Esophagus muscularis mucosa (tissue), 4 donors: ENCODE measurements around the gene HNRNPA0. TPM values are rescaled to one million over a fixed set of nuclear protein-coding genes. Genes with fewer than 3 reads are reported as not detected.

Experiments used
- DNase-seq: peaks from one replicate; pipeline ENCODE4 v3.0.0-alpha.2; 2017; ENCODE audit errors: extremely low spot score
- H3K27ac ChIP-seq, 4 donors: fragments of 200-600 bp; sonication (generic); replicated peaks in 1 of 4; 1 replicate in 3 of 4; 2 replicates in 1 of 4; pipeline ENCODE4 v1.5.1; 2016 to 2019; ENCODE audit warnings: mild to moderate bottlenecking in 1 of 4
- H3K27me3 ChIP-seq, 4 donors: fragments of 200-600 bp; sonication (generic); one replicate each; pipeline versions ENCODE4 v1.5.1 to v1.6.0; 2016 to 2019
- H3K36me3 ChIP-seq, 4 donors: fragments of 200-600 bp; sonication (generic); one replicate each; pipeline ENCODE4 v1.5.1; 2016 to 2019
- H3K4me1 ChIP-seq, 4 donors: fragments of 200-600 bp; sonication (generic); one replicate each; pipeline ENCODE4 v1.5.1; 2016 to 2019
- H3K4me3 ChIP-seq, 4 donors: fragments of 200-600 bp; sonication (generic); 1 replicate in 2 of 4; 2 replicates in 2 of 4; pipeline ENCODE4 v1.5.1; 2016 to 2019; ENCODE audit warnings: mild to moderate bottlenecking in 4 of 4, moderate library complexity in 1 of 4
- H3K9me3 ChIP-seq, 4 donors: fragments of 200-600 bp; sonication (generic); 1 replicate in 3 of 4; 2 replicates in 1 of 4; pipeline ENCODE4 v1.5.1; 2016 to 2019
- CTCF ChIP-seq, 3 experiments: fragments of 200-600 bp in 2 of 3; fragments of 450-650 bp in 1 of 3; sonication (generic) in 2 of 3; IDR thresholded peaks; one replicate each; pipeline ENCODE4 v1.5.1; 2017 to 2019; ENCODE audit warnings: antibody characterized with exemption in 3 of 3, mild to moderate bottlenecking in 2 of 3, moderate library complexity in 1 of 3
- EP300 ChIP-seq: sonication (generic); formaldehyde crosslinking; IDR thresholded peaks from one replicate; pipeline ENCODE4 v1.6.1; 2017; ENCODE audit warnings: antibody characterized with exemption
- POLR2A ChIP-seq: fragments of 450-650 bp; IDR thresholded peaks from one replicate; pipeline ENCODE4 v1.6.1; 2017; ENCODE audit warnings: antibody characterized with exemption, moderate library complexity, mild to moderate bottlenecking, low read depth
- POLR2AphosphoS5 ChIP-seq, 2 donors: sonication (generic); formaldehyde crosslinking; IDR thresholded peaks; one replicate each; pipeline ENCODE4 v1.6.1; 2017; ENCODE audit warnings: antibody characterized with exemption in 2 of 2
- WGBS: methylation state at CpG from one replicate; pipeline ENCODE4 v1.1.5; 2018; 5-methylcytosine and 5-hydroxymethylcytosine counted together
- intact Hi-C: fragments of 100-400 bp; cut with DNase I; formaldehyde crosslinking; loops from one replicate; pipeline ENCODE4 v1.15.1; 2023
- total RNA-seq, 4 donors: library from RNA; depleted of rRNA; stranded (reverse); fragments of >200 nt; gene quantifications; one replicate each; pipeline versions ENCODE4 v1.1.0 to v1.2.1, GENCODE V29; 2016

HNRNPA0 gene
- total RNA-seq, 4 donors from 2014 or later = 12.9 to 15.2 (median 14.7) TPM

- no peak overlapping the region for H3K4me3 ChIP-seq
- WGBS = 100% methylated on average over 1 of the region's 1 CpG
- intact Hi-C loops = no loop called here
- peaks cover 0 to 5% (median 0%) of the 10 kb centered on the region in 4 donors for H3K9me3 ChIP-seq
- H3K36me3 ChIP-seq = peaks cover 0 to 4% (median 0%) of the 10 kb centered on the region in 4 donors
- H3K27ac ChIP-seq = no peak overlapping the region
- no peak for DNase-seq
- TF ChIP-seq POLR2A = no peak
- TF ChIP-seq EP300 = no peak
- no peak for TF ChIP-seq CTCF (IDR thresholded peaks at IDR 0.05)
- TF ChIP-seq POLR2AphosphoS5 (IDR thresholded peaks at IDR 0.05) = no peak
- no peaks in the 10 kb centered on the region for H3K27me3 ChIP-seq
- H3K4me1 ChIP-seq = no peaks in the 10 kb centered on the region
Observed at GRCh38 chr5:137715456-137715855, 38.7 kb downstream of the HNRNPA0 start.

GRCh38 chr5:137714946-137715345 lies 39.2 kb downstream of the HNRNPA0 start:
- H3K4me3 ChIP-seq = no peak overlapping the region
- intact Hi-C loops = no loop called here
- no peak overlapping the region for H3K27ac ChIP-seq
- no peak for DNase-seq
- no peaks in the 10 kb centered on the region for H3K27me3 ChIP-seq
- H3K4me1 ChIP-seq = no peaks in the 10 kb centered on the region
- TF ChIP-seq CTCF (IDR thresholded peaks at IDR 0.05) (no peak), EP300 (no peak), POLR2A (no peak), POLR2AphosphoS5 (IDR thresholded peaks at IDR 0.05) (no peak)
- peaks cover 0 to under 1% (median 0%) of the 10 kb centered on the region in 4 donors for H3K36me3 ChIP-seq
- peaks cover 0 to 5% (median 0%) of the 10 kb centered on the region in 4 donors for H3K9me3 ChIP-seq

- Histone ChIP-seq H3K4me3 (no peak overlapping the region), H3K4me1 (no peaks in the 10 kb centered on the region), H3K9me3 (peaks cover 0 to 5% (median 0%) of the 10 kb centered on the region in 4 donors), H3K27ac (no peak overlapping the region), H3K36me3 (no peaks in the 10 kb centered on the region), H3K27me3 (no peaks in the 10 kb centered on the region)
- DNase-seq = no peak
- intact Hi-C loops = no loop called here
- WGBS = 90% methylated on average over 2 of the region's 2 CpGs
- TF ChIP-seq EP300 = no peak
- no peak for TF ChIP-seq POLR2A
- no peak for TF ChIP-seq CTCF (IDR thresholded peaks at IDR 0.05)
- TF ChIP-seq POLR2AphosphoS5 (IDR thresholded peaks at IDR 0.05) = no peak
Observed at GRCh38 chr5:137714494-137714893, 39.7 kb downstream of the HNRNPA0 start.

- Histone ChIP-seq H3K27me3 (no peaks in the 10 kb centered on the region), H3K4me1 (no peaks in the 10 kb centered on the region), H3K27ac (no peak overlapping the region), H3K9me3 (peaks cover 0 to 5% (median 0%) of the 10 kb centered on the region in 4 donors), H3K36me3 (peaks cover 0 to 4% (median 2%) of the 10 kb centered on the region in 4 donors), H3K4me3 (no peak overlapping the region)
- WGBS = 88% methylated on average over 2 of the region's 2 CpGs
- intact Hi-C loops = no loop called here
- DNase-seq = no peak
- TF ChIP-seq EP300 (no peak), CTCF (IDR thresholded peaks at IDR 0.05) (no peak), POLR2A (no peak), POLR2AphosphoS5 (IDR thresholded peaks at IDR 0.05) (no peak)
Observed at GRCh38 chr5:137712139-137712667, 42.0 kb downstream of the HNRNPA0 start.

- peaks cover 0 to 5% (median 0%) of the 10 kb centered on the region in 4 donors for H3K9me3 ChIP-seq
- TF ChIP-seq EP300 = no peak
- TF ChIP-seq CTCF (IDR thresholded peaks at IDR 0.05) = no peak
- no peak for TF ChIP-seq POLR2A
- TF ChIP-seq POLR2AphosphoS5 (IDR thresholded peaks at IDR 0.05) = no peak
- intact Hi-C loops = no loop called here
- H3K36me3 ChIP-seq = peaks cover 0 to 4% (median 2%) of the 10 kb centered on the region in 4 donors
- WGBS = 89% methylated on average over 5 of the region's 5 CpGs
- H3K4me1 ChIP-seq = no peaks in the 10 kb centered on the region
- no peak overlapping the region for H3K27ac ChIP-seq
- no peaks in the 10 kb centered on the region for H3K27me3 ChIP-seq
- no peak overlapping the region for H3K4me3 ChIP-seq
- no peak for DNase-seq
Observed at GRCh38 chr5:137710086-137710485, 44.1 kb downstream of the HNRNPA0 start.
